GM21390 (cell line): ENCODE measurements around the gene GDF15.

Experiments
- ATAC-seq: cut with Tn5 transposase; IDR thresholded peaks from one replicate; pipeline ENCODE4 v1.9.1; 2021; ENCODE audit not compliant: unreplicated experiment

The GDF15 gene

DNA sequence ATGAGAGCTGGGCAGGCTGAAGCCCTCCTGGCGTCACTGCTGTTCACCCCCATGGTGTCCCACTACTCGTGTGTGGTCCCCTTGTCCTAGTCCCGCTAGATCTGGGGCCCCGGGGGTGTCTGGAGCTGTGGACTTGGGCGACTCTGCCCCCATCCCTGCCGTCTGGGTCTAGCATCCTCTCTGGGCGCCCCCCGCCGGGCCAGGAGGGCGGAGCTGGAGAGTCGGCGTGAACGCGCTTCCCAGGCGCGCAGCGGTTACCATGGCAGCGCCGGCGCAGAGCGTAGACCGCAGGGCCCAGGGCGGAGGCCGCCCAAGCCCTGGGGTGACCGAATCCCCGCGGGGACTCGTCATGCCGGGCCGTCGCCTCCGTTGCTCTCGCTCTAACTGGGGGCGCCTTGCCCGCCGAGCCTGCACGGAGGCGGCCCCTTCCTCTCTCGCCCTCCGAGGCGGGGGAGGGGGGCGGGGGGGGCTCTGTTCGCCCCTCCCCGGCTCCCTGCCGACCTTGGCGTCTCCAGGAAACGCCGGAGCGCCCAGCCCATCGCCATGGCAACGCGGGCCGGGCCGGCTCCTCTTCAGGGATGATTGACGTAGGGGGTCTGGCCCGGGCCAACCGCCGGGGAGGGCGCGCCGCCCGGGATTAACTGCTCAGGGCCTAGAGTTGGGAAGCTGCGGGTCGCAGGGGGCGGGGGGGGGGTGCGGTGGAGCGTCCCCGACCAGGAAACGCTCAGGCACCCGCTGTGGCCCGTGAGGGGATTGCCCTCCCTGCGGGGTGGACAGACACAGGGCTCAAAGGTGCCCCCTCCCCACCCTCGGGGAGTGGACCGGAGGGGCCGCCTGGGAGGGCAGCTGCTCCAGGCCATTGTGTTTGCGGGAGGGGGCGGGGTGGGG, 43.1 kb downstream of the GDF15 start:
- ATAC-seq, result peak; percentile 58

DNA sequence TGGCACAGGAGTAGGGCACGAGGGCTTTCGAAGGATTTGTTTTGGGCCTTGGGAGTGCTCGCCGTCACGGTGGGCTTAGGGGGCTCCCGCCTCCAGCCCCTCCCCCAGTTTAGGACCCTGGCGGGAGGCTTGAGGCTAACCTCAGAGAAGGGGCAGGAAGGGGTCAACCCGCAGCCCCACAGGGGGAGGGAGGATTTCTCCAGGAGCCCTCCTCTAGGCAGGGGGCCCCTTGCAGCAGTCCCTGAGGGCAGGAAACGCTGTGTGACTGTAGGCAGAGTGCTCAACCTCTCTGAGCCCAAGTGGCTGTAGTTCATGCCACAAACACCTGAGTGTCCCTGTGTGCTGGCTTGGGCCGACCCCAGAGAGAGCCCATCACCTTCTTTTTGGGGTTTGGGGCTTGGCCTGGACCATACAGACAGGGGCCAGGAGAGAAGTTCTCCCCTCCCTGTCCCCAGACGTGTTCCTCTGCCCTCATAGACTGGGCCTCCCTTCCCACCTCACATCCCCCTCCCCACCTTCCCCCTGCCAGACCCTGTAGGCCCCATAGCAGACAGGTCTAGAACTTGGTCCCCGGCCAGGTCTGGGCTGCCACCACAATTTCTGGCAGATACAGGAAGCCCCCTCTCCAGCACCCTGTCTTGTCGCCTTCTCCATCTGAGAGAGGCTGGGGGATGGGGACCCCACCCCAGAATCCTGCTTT, 43.9 kb downstream of the GDF15 start:
- no peak for ATAC-seq

DNA sequence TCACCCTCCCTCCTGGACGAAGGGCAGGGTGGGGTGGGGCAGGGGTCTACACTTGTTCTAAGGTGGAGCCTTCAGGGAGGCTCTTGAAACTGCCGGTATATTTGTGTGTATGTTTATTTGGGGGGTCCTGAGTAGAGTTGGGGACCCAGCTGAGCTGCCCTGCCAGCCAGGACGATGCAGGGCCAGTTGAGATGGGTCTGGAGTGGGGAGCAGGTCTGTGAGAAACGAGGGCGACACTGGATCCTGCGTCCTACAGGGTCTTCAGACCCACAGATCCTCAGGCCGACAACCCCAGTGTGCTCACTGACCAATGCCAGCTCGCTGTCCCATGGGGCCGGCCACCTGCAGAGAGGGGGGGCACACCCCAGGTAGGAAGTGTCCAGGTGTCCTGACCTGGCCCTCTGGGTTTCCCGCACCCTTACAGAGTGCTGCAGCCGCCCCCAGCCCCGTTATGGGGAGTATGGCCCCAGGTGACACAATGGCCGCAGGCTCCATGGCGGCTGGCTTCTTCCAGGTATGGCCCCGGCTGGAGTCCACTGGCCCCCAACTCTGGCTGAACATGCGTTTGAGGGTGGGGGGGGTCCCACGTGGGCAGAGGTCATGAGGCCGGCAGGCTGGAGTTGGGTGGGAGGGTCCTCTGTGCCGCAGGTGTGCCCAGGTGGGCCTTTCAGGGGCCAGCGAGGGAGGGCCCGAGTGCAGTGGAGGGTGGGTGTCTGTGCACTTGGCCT, 44.6 kb downstream of the GDF15 start:
- ATAC-seq, result no peak

DNA sequence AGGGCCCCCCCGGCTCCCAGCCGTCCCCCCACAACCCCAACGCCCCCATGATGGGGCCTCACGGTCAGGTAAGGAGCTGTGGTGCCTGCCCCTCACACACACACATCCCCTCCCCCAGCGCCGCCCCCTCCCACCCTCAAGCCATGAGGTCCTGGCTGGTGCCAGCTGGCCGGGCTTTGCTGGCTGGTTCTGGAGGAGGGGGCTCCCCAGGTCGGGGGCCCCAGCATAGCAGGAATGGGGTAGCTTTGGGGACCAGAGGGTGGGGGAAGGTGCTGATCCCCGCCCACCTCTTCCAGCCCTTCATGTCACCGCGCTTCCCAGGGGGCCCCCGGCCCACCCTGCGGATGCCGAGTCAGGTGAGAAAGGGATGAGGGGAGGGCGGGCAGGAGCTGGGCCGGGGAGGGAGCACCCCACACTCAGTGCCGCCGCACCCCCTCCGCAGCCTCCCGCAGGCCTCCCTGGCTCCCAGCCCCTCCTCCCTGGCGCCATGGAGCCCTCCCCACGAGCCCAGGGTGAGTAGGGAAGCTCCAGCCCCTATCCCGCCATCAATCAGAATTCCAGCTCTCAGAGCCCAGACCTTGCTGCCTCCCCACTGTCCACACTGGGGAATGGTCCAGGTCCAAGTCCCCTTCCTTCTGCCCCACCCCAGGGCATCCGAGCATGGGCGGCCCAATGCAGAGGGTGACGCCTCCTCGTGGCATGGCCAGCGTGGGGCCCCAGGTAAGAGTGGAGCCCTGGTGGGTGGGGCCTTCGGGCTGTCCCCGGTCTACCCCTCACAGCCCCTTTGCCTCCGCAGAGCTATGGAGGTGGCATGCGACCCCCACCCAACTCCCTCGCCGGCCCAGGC, 45.6 kb downstream of the GDF15 start:
- ATAC-seq, result no peak

DNA sequence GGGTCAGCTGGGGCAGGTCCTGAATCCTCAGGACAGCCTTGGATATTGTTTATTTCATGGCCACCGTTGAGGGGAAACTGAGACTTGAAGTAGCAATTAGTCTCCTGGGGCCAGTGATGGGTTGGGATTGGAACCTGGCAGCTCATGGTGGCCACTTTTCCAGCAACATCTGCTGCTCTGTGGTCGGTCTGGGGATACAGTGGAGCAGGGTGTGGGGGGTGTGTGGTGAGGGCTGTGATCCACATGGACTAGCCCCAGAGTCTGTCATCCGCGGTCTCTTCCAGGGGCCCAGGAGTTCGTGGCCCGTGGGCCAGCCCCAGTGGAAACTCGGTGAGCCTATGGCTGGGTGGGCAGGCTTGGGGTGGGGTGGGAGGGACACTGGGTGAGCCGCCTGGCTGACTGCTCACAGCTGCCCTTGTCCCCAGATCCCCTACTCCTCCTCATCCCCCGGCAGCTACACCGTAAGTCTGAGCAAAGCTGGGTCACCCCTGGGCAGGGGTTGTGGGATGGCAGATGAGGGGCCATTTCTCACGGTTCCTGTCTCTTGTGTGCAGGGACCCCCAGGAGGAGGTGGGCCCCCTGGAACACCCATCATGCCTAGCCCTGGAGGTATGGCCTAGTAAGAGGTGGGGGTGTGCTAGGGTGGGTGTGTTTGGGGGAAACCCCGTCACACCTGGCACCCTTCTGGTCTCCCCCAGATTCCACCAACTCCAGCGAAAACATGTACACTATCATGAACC, 46.5 kb downstream of the GDF15 start:
- ATAC-seq, result no peak

DNA sequence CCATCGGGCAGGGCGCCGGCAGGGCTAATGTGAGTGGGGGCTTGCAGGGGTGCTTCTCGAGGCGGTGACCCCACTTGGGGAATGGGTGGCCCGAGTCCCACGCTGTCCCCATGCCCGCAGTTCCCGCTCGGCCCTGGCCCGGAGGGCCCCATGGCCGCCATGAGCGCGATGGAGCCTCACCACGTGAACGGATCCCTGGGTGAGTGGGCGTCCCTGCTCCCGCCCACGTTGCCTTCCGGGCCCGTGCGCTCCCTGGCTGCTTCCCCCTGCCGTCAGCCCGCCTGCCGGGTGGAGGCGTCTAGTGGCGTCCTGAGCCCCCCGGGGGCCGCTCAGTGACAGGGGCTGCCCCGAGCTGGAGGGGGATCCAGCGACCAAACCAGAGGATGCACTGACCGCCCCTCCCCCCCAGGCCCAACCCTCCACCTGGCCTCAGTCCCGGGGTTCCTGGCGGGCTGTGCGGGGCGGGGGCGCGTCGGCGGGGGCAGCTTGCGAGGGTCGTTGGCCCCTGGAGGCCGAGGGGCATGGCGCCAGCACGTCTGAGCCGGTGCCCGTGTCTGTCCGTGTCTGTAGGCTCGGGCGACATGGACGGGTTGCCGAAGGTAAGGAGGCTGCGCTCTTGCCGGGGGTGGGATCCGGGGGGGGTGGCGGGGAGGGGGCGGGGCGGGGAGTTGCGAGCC, 47.2 kb downstream of the GDF15 start:
- no peak for ATAC-seq

DNA sequence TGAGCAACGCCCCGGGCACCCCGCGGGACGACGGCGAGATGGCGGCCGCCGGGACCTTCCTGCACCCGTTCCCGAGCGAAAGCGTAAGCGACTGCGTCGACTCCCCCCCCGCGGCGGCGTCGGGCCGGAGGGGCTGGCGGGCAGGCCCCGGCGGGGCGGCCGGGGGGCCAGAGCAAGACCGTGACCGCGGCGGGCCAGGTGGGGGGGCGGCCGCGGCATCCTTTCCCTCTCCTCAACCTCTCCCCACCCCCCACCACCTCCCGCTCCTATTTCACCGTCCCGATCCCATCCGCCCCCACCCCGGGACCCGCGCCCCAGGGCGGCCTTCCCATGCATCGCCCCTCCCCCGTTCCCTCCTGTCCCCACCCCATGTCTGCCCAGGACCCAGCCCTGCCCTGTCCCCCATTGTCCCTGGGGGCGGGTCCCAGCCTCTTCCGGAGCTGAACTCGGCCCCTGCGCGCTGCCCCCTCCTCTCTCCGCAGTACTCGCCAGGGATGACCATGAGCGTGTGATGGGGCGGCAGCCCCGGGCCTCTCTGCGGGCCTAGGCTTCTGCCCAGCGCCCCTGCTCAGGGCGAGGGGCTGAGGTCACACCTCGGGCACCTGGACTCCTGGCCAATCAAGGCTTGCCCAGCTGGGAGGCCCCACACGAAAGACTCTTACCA, 47.9 kb downstream of the GDF15 start:
- ATAC-seq, result no peak

DNA sequence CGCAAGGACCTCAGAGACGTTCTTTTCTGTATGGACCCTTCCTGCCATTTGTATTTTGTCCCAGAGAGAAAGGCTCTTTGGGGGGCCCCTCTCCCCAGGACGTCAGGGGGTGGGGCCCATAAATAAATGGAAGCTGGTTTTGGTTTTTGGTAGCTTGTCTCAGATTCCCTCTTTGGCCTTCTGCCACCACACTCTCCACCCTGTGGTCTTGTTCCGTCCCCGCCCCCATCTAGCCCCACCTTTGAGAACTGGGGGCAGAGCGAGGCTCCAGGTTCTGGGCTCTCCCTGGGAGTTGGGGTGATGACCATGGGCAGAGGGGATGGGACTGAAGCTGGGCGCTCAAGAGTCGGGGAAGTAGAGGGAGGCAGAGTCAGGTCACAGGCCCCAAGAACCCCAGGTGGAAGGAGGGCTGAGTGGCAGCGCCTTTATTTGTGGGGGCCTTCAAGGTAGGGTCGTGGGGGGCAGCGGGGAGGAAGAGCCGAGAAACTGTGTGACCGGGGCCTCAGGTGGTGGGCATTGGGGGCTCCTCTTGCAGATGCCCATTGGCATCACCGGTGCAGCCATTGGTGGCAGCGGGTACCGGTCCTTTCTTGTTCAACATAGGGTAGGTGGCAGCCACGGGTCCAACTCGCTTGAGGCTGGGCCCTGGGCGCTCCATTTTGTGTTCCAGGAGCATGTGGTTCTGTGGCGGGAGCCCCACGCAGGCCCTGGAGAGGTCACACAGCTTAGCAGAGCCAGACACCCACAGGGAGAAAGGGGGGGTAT, 48.6 kb downstream of the GDF15 start:
- ATAC-seq, result no peak

DNA sequence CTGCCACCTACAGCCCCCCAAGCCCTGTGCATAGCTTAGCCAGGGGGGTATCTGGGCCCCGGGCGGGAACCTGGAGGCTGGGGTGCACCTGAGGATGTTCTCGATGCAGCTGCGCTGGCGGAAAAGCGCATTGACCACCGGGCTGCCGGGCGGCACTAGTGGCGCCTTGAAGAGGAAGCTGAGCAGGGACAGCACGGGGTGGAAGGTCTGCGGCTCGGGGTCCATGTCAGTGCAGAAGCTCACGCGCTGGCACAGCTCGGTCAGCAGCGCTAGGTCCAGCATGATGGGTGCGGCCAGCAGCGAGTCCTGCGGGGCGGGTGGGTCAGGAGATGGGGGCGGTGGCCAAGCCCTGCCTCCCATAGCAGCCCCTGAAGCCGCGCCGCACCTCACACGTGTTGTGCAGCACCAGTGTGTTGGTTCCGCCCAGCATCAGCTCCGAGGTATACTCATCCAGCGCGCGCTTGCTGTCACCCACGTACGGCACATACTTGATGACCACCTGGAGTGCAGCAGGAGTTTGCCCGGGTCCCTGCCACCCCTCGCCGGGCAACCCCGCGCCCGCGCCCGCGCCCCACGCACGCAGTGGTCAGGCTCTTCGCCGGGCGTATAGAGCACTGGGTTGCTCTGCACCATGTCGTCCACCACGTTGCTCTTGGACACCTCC, 49.4 kb downstream of the GDF15 start:
- ATAC-seq, result no peak

DNA sequence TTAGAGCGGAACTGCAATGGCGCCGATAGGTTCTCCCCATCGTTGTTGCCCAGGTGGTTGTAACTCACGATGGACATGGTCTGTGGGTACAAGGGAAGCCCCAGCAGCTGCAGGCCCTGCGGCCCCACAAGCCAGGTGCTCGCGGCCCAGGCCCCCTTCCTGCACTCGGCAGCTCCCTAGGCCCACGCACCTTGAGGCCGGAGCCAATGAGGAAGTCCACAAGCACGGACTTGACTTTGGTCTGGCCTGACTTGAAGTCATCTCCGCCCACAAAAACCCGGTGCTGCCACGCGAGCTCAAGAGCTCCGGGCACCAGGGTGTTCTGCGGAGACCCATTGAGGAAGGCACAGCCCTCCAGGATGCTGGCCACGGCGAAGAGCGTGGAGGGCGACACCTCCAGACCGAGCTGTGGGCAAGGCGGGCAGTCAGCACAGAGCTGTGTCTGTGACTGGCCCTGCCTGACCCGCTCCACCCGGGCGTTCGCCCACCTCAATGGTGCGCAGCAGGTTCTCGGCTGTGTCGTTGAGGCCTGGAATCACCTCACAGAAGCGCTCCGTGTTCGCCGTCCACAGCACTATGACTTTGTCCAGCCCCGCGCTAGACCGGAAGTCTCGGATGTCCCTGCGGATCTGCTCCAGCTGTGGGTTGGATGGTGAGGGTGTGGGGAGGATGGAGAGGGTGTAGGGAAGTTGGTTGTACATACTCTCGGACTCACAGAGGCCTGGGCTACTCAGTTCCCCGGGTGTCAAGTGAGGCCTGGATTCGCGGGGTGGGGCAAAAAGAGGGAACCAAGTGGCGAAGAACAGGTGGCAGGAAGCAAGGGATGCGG, 50.1 kb downstream of the GDF15 start:
- no peak for ATAC-seq

DNA sequence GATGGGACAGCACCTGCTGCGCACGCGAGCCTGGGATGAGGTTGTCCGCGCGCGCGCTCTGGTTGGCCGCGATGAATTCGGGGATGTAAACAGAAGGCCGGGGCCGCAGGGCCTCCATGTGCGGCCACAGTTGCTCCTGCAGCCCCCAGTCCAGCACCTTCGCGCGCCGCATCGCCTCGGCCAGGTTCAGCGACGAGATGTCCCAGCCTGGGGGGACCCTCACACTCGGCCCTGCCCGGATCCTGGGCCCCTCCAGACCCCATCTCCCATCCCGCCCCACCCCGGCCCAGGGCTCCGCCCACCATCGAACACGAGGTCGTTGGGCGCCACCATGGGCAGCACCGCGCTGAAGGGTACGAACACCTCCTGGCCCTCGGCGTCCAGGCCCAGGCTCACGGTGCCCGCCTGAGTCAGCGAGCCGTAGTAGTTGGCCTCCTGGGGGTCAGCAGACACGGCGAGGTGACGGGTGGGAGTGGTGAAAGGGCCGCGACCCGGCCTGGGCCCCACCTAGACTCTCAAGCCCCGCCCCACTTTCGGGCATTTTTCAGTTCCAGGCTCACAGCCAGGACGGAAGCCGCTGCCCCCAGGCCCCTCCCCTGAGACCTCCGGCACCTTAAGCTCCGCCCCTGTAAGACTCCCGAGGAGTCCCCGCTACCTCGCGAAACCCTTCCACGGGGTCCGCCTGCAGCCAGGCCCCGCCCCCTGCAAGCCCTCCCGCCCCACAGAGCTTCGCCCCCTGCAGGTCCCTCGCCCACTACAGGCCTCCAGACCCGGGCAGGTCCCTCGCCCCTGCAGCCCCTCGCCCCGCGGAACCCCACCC, 50.9 kb downstream of the GDF15 start:
- ATAC-seq, result no peak

DNA sequence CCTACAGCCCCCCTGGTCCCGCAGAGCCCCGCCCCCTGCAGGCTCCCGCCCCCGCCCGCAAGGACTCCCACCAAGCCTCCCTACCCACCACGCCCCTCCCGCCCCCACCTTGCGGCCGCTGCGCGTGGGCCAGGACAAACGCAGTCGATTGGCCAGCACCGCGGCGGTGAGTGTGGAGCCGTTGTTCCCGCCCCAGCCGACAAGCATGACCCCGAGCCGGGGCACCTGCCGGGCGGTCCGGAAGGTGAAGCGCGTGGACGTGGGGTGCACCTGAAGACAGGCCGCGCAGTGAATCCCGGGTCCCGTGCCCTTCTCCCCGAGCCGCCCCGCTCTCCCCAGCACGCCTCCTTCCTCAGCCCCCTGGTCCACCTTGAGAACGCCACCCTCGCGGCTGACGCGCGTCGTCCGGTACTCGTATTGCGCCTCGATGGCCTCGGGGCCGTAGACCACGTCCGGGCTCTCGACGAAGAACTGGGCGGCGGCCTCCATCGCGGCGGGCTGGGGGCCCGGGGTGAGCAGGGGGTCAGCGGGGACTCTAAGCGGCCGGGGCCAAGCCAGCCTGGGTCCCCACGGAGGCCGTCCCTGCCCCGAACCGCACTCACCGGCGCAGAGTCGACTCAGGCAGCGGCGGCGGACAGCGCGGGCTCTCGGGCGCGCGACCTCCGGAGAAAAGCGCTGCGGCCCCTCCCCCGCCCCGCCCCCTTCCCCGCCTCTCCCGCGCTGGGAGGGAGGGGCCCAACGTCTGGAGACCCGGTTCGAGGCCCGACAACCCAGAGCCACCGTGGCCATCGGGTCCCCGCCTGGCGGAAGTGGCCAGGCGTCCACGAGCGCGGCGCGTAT, 51.8 kb downstream of the GDF15 start, which contains the start of gene ISYNA1:
Gene ISYNA1 (minus strand): TSS at position 643 of the 840 bp plus-strand sequence. CDS start 154 bp downstream, at position 489.
- no peak for ATAC-seq

DNA sequence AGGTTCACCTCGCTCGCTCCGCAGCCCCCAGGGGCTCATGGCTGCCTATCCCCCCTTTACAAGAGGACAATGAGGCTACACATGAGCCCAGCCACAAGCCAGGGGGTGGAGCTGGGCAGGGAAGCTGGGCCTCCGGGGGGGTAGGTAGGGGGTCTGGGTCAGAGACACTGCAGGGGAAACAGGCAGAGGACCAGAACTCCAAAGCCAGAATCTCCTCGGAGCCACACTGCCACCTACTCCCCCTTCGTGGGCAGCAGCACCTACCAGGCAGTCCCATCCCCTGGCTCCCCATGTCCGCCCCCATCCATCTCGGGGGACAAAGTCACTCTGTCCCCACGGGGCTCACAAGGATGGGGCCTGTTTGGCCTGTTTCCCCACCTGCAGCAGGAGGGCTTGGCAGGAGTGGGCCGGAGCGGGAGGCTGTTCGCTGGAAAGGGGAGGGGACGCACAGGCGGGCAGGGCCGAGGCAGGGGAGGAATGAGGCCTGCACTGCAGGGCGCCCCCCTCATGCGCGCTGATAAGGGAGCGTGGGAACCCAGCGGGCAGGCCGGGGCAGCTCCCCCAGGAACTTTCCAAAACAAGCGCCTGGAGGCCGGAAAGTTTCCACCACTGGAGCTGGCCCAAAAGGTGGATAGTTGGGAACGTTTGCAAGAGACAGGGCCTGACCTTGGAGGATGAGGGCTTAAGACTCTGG, 52.5 kb downstream of the GDF15 start:
- ATAC-seq, result no peak
